Natural killer cell (primary cell): ENCODE results near the gene AP2B1. TPM values are rescaled to one million over a fixed set of nuclear protein-coding genes. Genes with fewer than 3 reads are reported as not detected.
A peak's percentile ranks its signal among the peaks of the same experiment; 100 is the strongest.

ENCODE experiments used
- ATAC-seq, 3 donors: fragments of 150-1000 bp in 2 of 3; fragments of 200-7000 bp in 1 of 3; cut with Tn5 transposase; 1 replicate in 1 of 3; 2 replicates in 2 of 3; pipeline ENCODE4 v1.10.0; 2021; ENCODE audit warnings: mild to moderate bottlenecking in 2 of 3, moderate library complexity in 2 of 3
- DNase-seq, 2 donors: peaks; one replicate each; pipeline versions ENCODE4 v3.0.0 to v3.0.0-alpha.2; 2013 to 2021; ENCODE audit warnings: mixed read lengths in 1 of 2
- H3K27ac ChIP-seq: one replicate; pipeline ENCODE4 v1.5.1; 2013; ENCODE audit warnings: mild to moderate bottlenecking, low read length
- H3K27me3 ChIP-seq: one replicate; pipeline ENCODE4 v1.6.1; 2013; ENCODE audit warnings: low read length; ENCODE audit not compliant: control insufficient read depth, insufficient read depth
- H3K36me3 ChIP-seq: one replicate; pipeline ENCODE4 v1.6.1; 2013; ENCODE audit warnings: low read length; ENCODE audit not compliant: control insufficient read depth, insufficient read depth
- H3K4me1 ChIP-seq: one replicate; pipeline ENCODE4 v1.6.1; 2013; ENCODE audit warnings: low read length; ENCODE audit not compliant: control insufficient read depth, insufficient read depth
- H3K4me3 ChIP-seq: one replicate; pipeline ENCODE4 v1.5.1; 2013; ENCODE audit warnings: low read length
- H3K9me3 ChIP-seq: one replicate; pipeline ENCODE4 v1.6.1; 2013; ENCODE audit warnings: low read length; ENCODE audit not compliant: control insufficient read depth, insufficient read depth
- H3K27ac Mint-ChIP-seq, 2 donors: one replicate each; pipeline ENCODE4 v1.8.0; 2022; ENCODE audit warnings: mild to moderate bottlenecking in 2 of 2, mixed read lengths in 2 of 2, moderate library complexity in 1 of 2
- H3K27me3 Mint-ChIP-seq, 2 donors: one replicate each; pipeline ENCODE4 v1.8.0; 2022; ENCODE audit warnings: low read depth in 2 of 2, mixed read lengths in 2 of 2
- H3K36me3 Mint-ChIP-seq: one replicate; pipeline ENCODE4 v1.8.0; 2022; ENCODE audit warnings: mixed read lengths
- H3K4me1 Mint-ChIP-seq, 2 donors: one replicate each; pipeline ENCODE4 v1.8.0; 2022; ENCODE audit warnings: mixed read lengths in 2 of 2
- H3K4me3 Mint-ChIP-seq: one replicate; pipeline ENCODE4 v1.8.0; 2022; ENCODE audit warnings: mild to moderate bottlenecking, moderate library complexity, mixed read lengths
- H3K9me3 Mint-ChIP-seq, 2 donors: one replicate each; pipeline ENCODE4 v1.8.0; 2022; ENCODE audit warnings: mixed read lengths in 2 of 2
- CTCF ChIP-seq: fragments of 200-600 bp; IDR thresholded peaks from one replicate; pipeline ENCODE4 v1.8.0; 2022; ENCODE audit warnings: antibody characterized with exemption
- WGBS: methylation state at CpG from one replicate; pipeline ENCODE4 v1.1.7; 2013; ENCODE audit warnings: missing lambda C conversion rate; ENCODE audit not compliant: insufficient coverage; 5-methylcytosine and 5-hydroxymethylcytosine counted together
- intact Hi-C: fragments of 100-400 bp; cut with micrococcal nuclease; formaldehyde crosslinking; loops from one replicate; pipeline ENCODE4 v1.14.2; 2022
- total RNA-seq, 4 donors: library from RNA; stranded (reverse); fragments of 120-200 nt in 1 of 4; gene quantifications; one replicate each; pipeline versions ENCODE4 v1.2.3 to v1.2.4, GENCODE V29; 2013 to 2022

The AP2B1 gene
- total RNA-seq, 3 donors from 2014 or later (not counting 1 experiment from before 2014, with no cell fraction given) = 111 to 148 (median 139) TPM

- no peak for ATAC-seq
- TF ChIP-seq CTCF = no peak
Observed at GRCh38 chr17:35548978-35549377, 38.1 kb upstream of the AP2B1 start.

GRCh38 chr17:35553310-35553709, 33.8 kb upstream of the AP2B1 start:
- Mint-ChIP-seq H3K4me1 (no peaks in the 10 kb centered on the region), H3K27me3 (peaks cover under 1 to 2% of the 10 kb centered on the region in 2 donors)
- WGBS = 92% methylated on average over 4 of the region's 4 CpGs

More at GRCh38 chr17:35548978-35549377, 38.1 kb upstream of the AP2B1 start:
- H3K9me3 ChIP-seq = no peaks in the 10 kb centered on the region
- Mint-ChIP-seq H3K36me3 (no peaks in the 10 kb centered on the region), H3K27me3 (no peaks in the 10 kb centered on the region), H3K4me3 (no peak overlapping the region), H3K27ac (no peak overlapping the region), H3K9me3 (no peaks in the 10 kb centered on the region), H3K4me1 (no peaks in the 10 kb centered on the region)
- no peak overlapping the region for H3K4me3 ChIP-seq
- 100% methylated on average over 1 of the region's 1 CpG for WGBS
- no peak for DNase-seq
- no peaks in the 10 kb centered on the region for H3K4me1 ChIP-seq
- no peaks in the 10 kb centered on the region for H3K36me3 ChIP-seq
- H3K27me3 ChIP-seq = no peaks in the 10 kb centered on the region
- no peak overlapping the region for H3K27ac ChIP-seq
- intact Hi-C loops = no loop called here

GRCh38 chr17:35554668-35555067, 32.5 kb upstream of the AP2B1 start:
- Histone ChIP-seq H3K27ac (no peak overlapping the region), H3K9me3 (no peaks in the 10 kb centered on the region), H3K36me3 (no peaks in the 10 kb centered on the region), H3K27me3 (no peaks in the 10 kb centered on the region), H3K4me3 (no peak overlapping the region), H3K4me1 (no peaks in the 10 kb centered on the region)
- Mint-ChIP-seq H3K4me3 (no peak overlapping the region), H3K36me3 (no peaks in the 10 kb centered on the region), H3K4me1 (no peaks in the 10 kb centered on the region), H3K27ac (no peak overlapping the region), H3K9me3 (no peaks in the 10 kb centered on the region), H3K27me3 (peaks cover 7 to 15% of the 10 kb centered on the region in 2 donors)
- intact Hi-C loops = no loop called here
- TF ChIP-seq CTCF = no peak
- WGBS = 70% methylated on average over 5 of the region's 5 CpGs
- DNase-seq (no peak), ATAC-seq (no peak)

More at GRCh38 chr17:35553310-35553709, 33.8 kb upstream of the AP2B1 start:
- Mint-ChIP-seq H3K36me3 (no peaks in the 10 kb centered on the region), H3K27ac (no peak overlapping the region), H3K4me3 (no peak overlapping the region), H3K9me3 (no peaks in the 10 kb centered on the region)
- ATAC-seq (no peak), DNase-seq (no peak)
- no peak overlapping the region for H3K4me3 ChIP-seq
- H3K27ac ChIP-seq = no peak overlapping the region
- intact Hi-C loops = no loop called here
- no peaks in the 10 kb centered on the region for H3K36me3 ChIP-seq
- no peaks in the 10 kb centered on the region for H3K4me1 ChIP-seq
- no peaks in the 10 kb centered on the region for H3K9me3 ChIP-seq
- no peak for TF ChIP-seq CTCF
- H3K27me3 ChIP-seq = no peaks in the 10 kb centered on the region

- H3K27ac ChIP-seq = no peak overlapping the region
- no peak for ATAC-seq
- H3K27me3 Mint-ChIP-seq = peaks cover 12 to 18% of the 10 kb centered on the region in 2 donors
- H3K36me3 ChIP-seq = no peaks in the 10 kb centered on the region
- H3K36me3 Mint-ChIP-seq = no peaks in the 10 kb centered on the region
- no peak overlapping the region for H3K27ac Mint-ChIP-seq
- no peaks in the 10 kb centered on the region for H3K9me3 ChIP-seq
- H3K4me1 Mint-ChIP-seq = no peaks in the 10 kb centered on the region
- H3K4me1 ChIP-seq = no peaks in the 10 kb centered on the region
- TF ChIP-seq CTCF = no peak
- H3K4me3 ChIP-seq = no peak overlapping the region
- peak in 1 of 2 donors; percentile 37 for DNase-seq
- intact Hi-C loops = no loop called here
- peaks cover 2% of the 10 kb centered on the region for H3K27me3 ChIP-seq
- no peak overlapping the region for H3K4me3 Mint-ChIP-seq
- 100% methylated on average over 3 of the region's 5 CpGs for WGBS
- no peaks in the 10 kb centered on the region for H3K9me3 Mint-ChIP-seq
Observed at GRCh38 chr17:35555691-35556090, 31.4 kb upstream of the AP2B1 start.
